Endothelial cell of umbilical vein (primary cell): ENCODE measurements around the gene SESN3. TPM values are rescaled to one million over a fixed set of nuclear protein-coding genes. Genes with fewer than 3 reads are reported as not detected.

ENCODE experiments used
- BruUV-seq: library from RNA; stranded (reverse); fragments of 400-500 nt; replicated peaks from 2 replicates; lab custom pipeline; 2021; lab: Mats Ljungman, UMichigan
- CTCF ChIA-PET: fragments of 300-600, 350-600 bp; sonication (Branson Sonifier 250); formaldehyde crosslinking; loops from one replicate; lab custom pipeline; 2021; ENCODE audit warnings: antibody characterized with exemption, inconsistent platforms; lab: Charles Lee
- POLR2A ChIA-PET: fragments of 300-600, 350-600 bp; sonication (Branson Sonifier 250); formaldehyde crosslinking; loops from one replicate; lab custom pipeline; 2021; ENCODE audit warnings: antibody characterized with exemption, inconsistent platforms; lab: Charles Lee
- DNase-seq: peaks from one replicate; pipeline ENCODE4 v3.0.0-alpha.2; 2011; ENCODE audit warnings: low read depth, low spot score
- FAIRE-seq: peaks from 2 replicates; lab custom pipeline; 2011; peaks lifted over from hg19 to GRCh38; lab: Jason Lieb, UNC
- H2AFZ ChIP-seq: 2 replicates; pipeline ENCODE4 v1.6.0; 2012; ENCODE audit warnings: low read depth, low read length, control low read depth, inconsistent platforms
- H3K27ac ChIP-seq: 2 replicates; pipeline ENCODE4 v1.5.1; 2011; ENCODE audit warnings: low read depth, mild to moderate bottlenecking, control low read depth, low read length, moderate library complexity; ENCODE audit not compliant: insufficient read depth
- H3K27me3 ChIP-seq, 2 experiments: 2 replicates each; pipeline versions ENCODE4 v1.6.0 to v1.6.1; 2011; ENCODE audit warnings: low read length in 2 of 2, mixed read lengths in 1 of 2; ENCODE audit not compliant: control insufficient read depth in 2 of 2, insufficient read depth in 2 of 2
- H3K36me3 ChIP-seq, 2 experiments: 2 replicates in 1 of 2; 3 replicates in 1 of 2; pipeline ENCODE4 v1.5.1; 2011; ENCODE audit warnings: low read length in 2 of 2, mild to moderate bottlenecking in 1 of 2, moderate library complexity in 1 of 2; ENCODE audit not compliant: control insufficient read depth in 2 of 2, insufficient read depth in 2 of 2; ENCODE audit errors: extremely low read depth in 1 of 2
- H3K4me1 ChIP-seq: 3 replicates; pipeline ENCODE4 v1.5.1; 2011; ENCODE audit warnings: mild to moderate bottlenecking, low read length; ENCODE audit not compliant: control insufficient read depth, insufficient read depth; ENCODE audit errors: extremely low read depth
- H3K4me2 ChIP-seq: 2 replicates; pipeline ENCODE4 v1.6.1; 2011; ENCODE audit warnings: low read length, control low read depth, mixed read lengths; ENCODE audit not compliant: insufficient read depth
- H3K4me3 ChIP-seq, 3 experiments: fragments of 200-600 bp in 1 of 3; sonication (generic), shearing (Covaris generic) in 1 of 3; replicated peaks in 1 of 3; 2 replicates each; pipeline ENCODE4 v1.5.1; 2011 to 2016; ENCODE audit warnings: control low read depth in 3 of 3, low read length in 3 of 3, mild to moderate bottlenecking in 2 of 3, inconsistent platforms in 1 of 3, low read depth in 1 of 3, moderate library complexity in 1 of 3; ENCODE audit not compliant: insufficient read depth in 1 of 3
- H3K79me2 ChIP-seq: 2 replicates; pipeline ENCODE4 v1.6.0; 2012; ENCODE audit warnings: low read length, inconsistent platforms; ENCODE audit not compliant: control insufficient read depth, insufficient read depth
- H3K9ac ChIP-seq: replicated peaks from 2 replicates; pipeline ENCODE3; 2011; ENCODE audit warnings: low read length, control low read depth; ENCODE audit not compliant: insufficient read depth; ENCODE audit errors: extremely low read depth
- H3K9me1 ChIP-seq: replicated peaks from 3 replicates; pipeline ENCODE4 v1.6.0; 2011; ENCODE audit warnings: mild to moderate bottlenecking, low read length; ENCODE audit not compliant: control insufficient read depth, insufficient read depth; ENCODE audit errors: extremely low read depth
- H3K9me3 ChIP-seq: replicated peaks from 2 replicates; pipeline ENCODE4 v1.5.1; 2012; ENCODE audit warnings: low read length, inconsistent platforms; ENCODE audit not compliant: control insufficient read depth, insufficient read depth
- H4K20me1 ChIP-seq: replicated peaks from 2 replicates; pipeline ENCODE3; 2011; ENCODE audit warnings: mild to moderate bottlenecking, low read length; ENCODE audit not compliant: control insufficient read depth, insufficient read depth; ENCODE audit errors: extremely low read depth
- CTCF ChIP-seq, 2 donors: IDR thresholded peaks; 1 replicate in 1 of 2; 2 replicates in 1 of 2; pipeline ENCODE4 v1.5.1; 2011; ENCODE audit warnings: low read length in 2 of 2, mild to moderate bottlenecking in 2 of 2, moderate library complexity in 2 of 2, control low read depth in 1 of 2, inconsistent platforms in 1 of 2, low read depth in 1 of 2; ENCODE audit not compliant: insufficient read depth in 1 of 2; ENCODE audit errors: extremely low read depth in 1 of 2
- EZH2 ChIP-seq: IDR thresholded peaks from 2 replicates; pipeline ENCODE4 v1.6.1; 2012; ENCODE audit warnings: borderline replicate concordance, low read depth, mild to moderate bottlenecking, moderate library complexity, low read length, inconsistent platforms; ENCODE audit not compliant: severe bottlenecking
- FOS ChIP-seq: IDR thresholded peaks from 2 replicates; pipeline ENCODE4 v1.6.1; 2011; ENCODE audit warnings: mild to moderate bottlenecking, low read length, moderate library complexity, borderline replicate concordance; ENCODE audit not compliant: insufficient read depth
- GATA2 ChIP-seq: IDR thresholded peaks from 2 replicates; pipeline ENCODE4 v1.7.0; 2011; ENCODE audit warnings: low read depth, mild to moderate bottlenecking, moderate library complexity, mixed read lengths, low read length; ENCODE audit not compliant: insufficient read length, insufficient read depth
- JUN ChIP-seq: IDR thresholded peaks from 2 replicates; pipeline ENCODE4 v1.6.1; 2011; ENCODE audit warnings: borderline replicate concordance, low read depth; ENCODE audit not compliant: insufficient read length, insufficient read depth
- MAX ChIP-seq: IDR thresholded peaks from 2 replicates; pipeline ENCODE4 v1.6.1; 2011; ENCODE audit not compliant: insufficient read depth, insufficient read length
- MYC ChIP-seq: IDR thresholded peaks from one replicate; pipeline ENCODE4 v1.6.1; 2011; ENCODE audit warnings: mild to moderate bottlenecking, low read depth, low read length
- POLR2A ChIP-seq: IDR thresholded peaks from 2 replicates; pipeline ENCODE4 v1.6.1; 2012; ENCODE audit warnings: low read depth, mild to moderate bottlenecking, control low read depth, low read length
- POLR2AphosphoS5 ChIP-seq: IDR thresholded peaks from 2 replicates; pipeline ENCODE4 v1.6.1; 2012; ENCODE audit warnings: low read depth, mild to moderate bottlenecking, control low read depth, low read length, moderate library complexity; ENCODE audit not compliant: insufficient read depth
- dilution Hi-C: fragments of 300-500 bp; cut with MboI; formaldehyde crosslinking; loops from one replicate; pipeline ENCODE4 v1.15.0; 2019; ENCODE audit warnings: low sequenced_read_pairs; ENCODE audit not compliant: extremely low pct_ligation_motif_present
- intact Hi-C: fragments of 100-400 bp; cut with micrococcal nuclease; formaldehyde crosslinking; loops from one replicate; pipeline ENCODE4 v1.10.0; 2022
- polyA plus RNA-seq, 4 experiments: library from polyadenylated mRNA; depleted of rRNA in 3 of 4; stranded (reverse) in 3 of 4; unstranded in 1 of 4; fragments of >200 nt; gene quantifications; 2 replicates each; pipeline versions ENCODE4 v1.2.1 to v1.2.3, GENCODE V29; 2011 to 2012; ENCODE audit warnings: missing spikeins in 1 of 4
- total RNA-seq: library from RNA; stranded (reverse); gene quantifications from 2 replicates; pipeline ENCODE4 v1.2.3, GENCODE V29; 2021

SESN3 gene
- total and polyA plus RNA-seq, 2 donors (not counting 3 experiments of a cell fraction or from before 2014, with no cell fraction given), result 1.6 to 6.9 TPM

GRCh38 chr11:95148406-95148805 lies 82.6 kb downstream of the SESN3 start:
- peaks cover 52% of the 10 kb centered on the region for H3K4me1 ChIP-seq
- no peaks in the 10 kb centered on the region for H3K79me2 ChIP-seq
- ChIA-PET POLR2A (interaction anchor here (0.5 kb wide), 1 partner anchor 40 kb away, joined by 3 read pairs; no protein-coding TSS in a partner anchor), CTCF (interaction anchor here (1.4 to 2.9 kb wide), 4 partner anchors 11 to 642 kb away, joined by 3 to 33 read pairs (median 7); partner anchors contain the start of gene SRSF8)
- H3K4me2 ChIP-seq, result no peak overlapping the region
- no peaks in the 10 kb centered on the region for H4K20me1 ChIP-seq
- no peak overlapping the region for H2AFZ ChIP-seq
- dilution Hi-C loops (no loop called here), intact Hi-C loops (no loop called here)
- H3K27ac ChIP-seq, result no peak overlapping the region
- no peak for TF ChIP-seq GATA2
- no peak for TF ChIP-seq POLR2A
- TF ChIP-seq FOS, result no peak
- no peak for TF ChIP-seq EZH2
- no peak for TF ChIP-seq MYC
- TF ChIP-seq POLR2AphosphoS5, result no peak
- no peak for TF ChIP-seq MAX
- TF ChIP-seq CTCF (IDR thresholded peaks at IDR 0.05; ENCODE audit: extremely low read depth in 1 of 2, insufficient read depth in 1 of 2, low read depth in 1 of 2, low read length in 2 of 2), result no peak
- no peak for TF ChIP-seq JUN
- DNase-seq (no peak), FAIRE-seq (no peak)
- no peaks in the 10 kb centered on the region for H3K9me1 ChIP-seq
- H3K9me3 ChIP-seq, result no peaks in the 10 kb centered on the region
- no peaks in the 10 kb centered on the region for H3K27me3 ChIP-seq
- H3K36me3 ChIP-seq, result no peaks in the 10 kb centered on the region
- no peak overlapping the region for H3K9ac ChIP-seq
- no TSS peak for BruUV-seq
- H3K4me3 ChIP-seq, result no peak overlapping the region
